Bronchial epithelial cell (primary cell): ENCODE measurements around the gene GLI3. TPM values are rescaled to one million over a fixed set of nuclear protein-coding genes. Genes with fewer than 3 reads are reported as not detected.
A peak's percentile ranks its signal among the peaks of the same experiment; 100 is the strongest.

ENCODE experiments used
- DNase-seq: peaks from one replicate; pipeline ENCODE4 v3.0.0-alpha.2; 2010; ENCODE audit warnings: low read depth
- FAIRE-seq: peaks from 2 replicates; lab custom pipeline; 2011; peaks lifted over from hg19 to GRCh38; lab: Jason Lieb, UNC
- H3K27me3 ChIP-seq: 2 replicates; pipeline ENCODE4 v1.5.1; 2011; ENCODE audit warnings: low read length; ENCODE audit not compliant: control insufficient read depth, insufficient read depth
- H3K36me3 ChIP-seq: 2 replicates; pipeline ENCODE4 v1.5.1; 2011; ENCODE audit warnings: low read length; ENCODE audit not compliant: control insufficient read depth, insufficient read depth
- H3K4me3 ChIP-seq: 2 replicates; pipeline ENCODE4 v1.5.1; 2011; ENCODE audit warnings: mild to moderate bottlenecking, low read depth, low read length, control low read depth
- CTCF ChIP-seq: IDR thresholded peaks from 2 replicates; pipeline ENCODE4 v1.5.1; 2011; ENCODE audit warnings: mild to moderate bottlenecking, moderate library complexity, low read length, control low read depth, inconsistent platforms; ENCODE audit not compliant: insufficient read depth, severe bottlenecking
- total RNA-seq: library from RNA; depleted of rRNA; stranded (reverse); fragments of >200 nt; gene quantifications from 2 replicates; pipeline ENCODE4 v1.2.1, GENCODE V29; 2014

GLI3 gene
- total RNA-seq, 1 donor from 2014 or later = 1.3 TPM

- DNase-seq (no peak), FAIRE-seq (no peak)
- H3K36me3 ChIP-seq = no peaks in the 10 kb centered on the region
- H3K27me3 ChIP-seq = no peaks in the 10 kb centered on the region
- no peak for TF ChIP-seq CTCF
- no peak overlapping the region for H3K4me3 ChIP-seq
Measured at GRCh38 chr7:42164881-42165428, 72.1 kb downstream of the GLI3 start.

- no peak for FAIRE-seq
- H3K36me3 ChIP-seq = no peaks in the 10 kb centered on the region
- no peaks in the 10 kb centered on the region for H3K27me3 ChIP-seq
- no peak overlapping the region for H3K4me3 ChIP-seq
- TF ChIP-seq CTCF = no peak
- DNase-seq = no peak
Measured at GRCh38 chr7:42162560-42163325, 74.3 kb downstream of the GLI3 start.

- no peaks in the 10 kb centered on the region for H3K36me3 ChIP-seq
- TF ChIP-seq CTCF = no peak
- DNase-seq = peak; percentile 95
- FAIRE-seq = no peak
- H3K27me3 ChIP-seq = no peaks in the 10 kb centered on the region
- no peak overlapping the region for H3K4me3 ChIP-seq
Measured at GRCh38 chr7:42161719-42162118, 75.3 kb downstream of the GLI3 start.

GRCh38 chr7:42161110-42161509, 75.9 kb downstream of the GLI3 start:
- Histone ChIP-seq H3K4me3 (no peak overlapping the region), H3K27me3 (no peaks in the 10 kb centered on the region), H3K36me3 (no peaks in the 10 kb centered on the region)
- DNase-seq (no peak), FAIRE-seq (no peak)
- no peak for TF ChIP-seq CTCF

GRCh38 chr7:42159130-42159529, 77.9 kb downstream of the GLI3 start:
- DNase-seq = no peak
- H3K4me3 ChIP-seq = no peak overlapping the region
- no peak for FAIRE-seq
- no peaks in the 10 kb centered on the region for H3K27me3 ChIP-seq
- TF ChIP-seq CTCF = no peak
- H3K36me3 ChIP-seq = no peaks in the 10 kb centered on the region
